ENCODE data around the gene GPR27. TPM values are rescaled to one million over a fixed set of nuclear protein-coding genes. Genes with fewer than 3 reads are reported as not detected.

The GPR27 gene, protein sequence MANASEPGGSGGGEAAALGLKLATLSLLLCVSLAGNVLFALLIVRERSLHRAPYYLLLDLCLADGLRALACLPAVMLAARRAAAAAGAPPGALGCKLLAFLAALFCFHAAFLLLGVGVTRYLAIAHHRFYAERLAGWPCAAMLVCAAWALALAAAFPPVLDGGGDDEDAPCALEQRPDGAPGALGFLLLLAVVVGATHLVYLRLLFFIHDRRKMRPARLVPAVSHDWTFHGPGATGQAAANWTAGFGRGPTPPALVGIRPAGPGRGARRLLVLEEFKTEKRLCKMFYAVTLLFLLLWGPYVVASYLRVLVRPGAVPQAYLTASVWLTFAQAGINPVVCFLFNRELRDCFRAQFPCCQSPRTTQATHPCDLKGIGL
- total RNA-seq: 10 to 100 TPM in 1 of 10 donors, 1 to 10 TPM in 8, under 1 TPM in 1; 0.95 to 10.0 (median 6.0) TPM
- polyA plus RNA-seq: under 1 TPM; 0.26 to 0.37 TPM
- long read RNA-seq, donor 1, partial matches to known transcripts: 0 of 4 reads
- long read RNA-seq, donor 1, other reads (novel, unspliced or antisense): 0 of 4 reads
- long read RNA-seq, donor 2, transcript GPR27-201 (1 exons, 2,447 nt): major isoform, 24 of 24 reads
- long read RNA-seq, donor 2, partial matches to known transcripts: 0 of 24 reads
- long read RNA-seq, donor 2, other reads (novel, unspliced or antisense): 0 of 24 reads
- long read RNA-seq, donor 3, partial matches to known transcripts: 0 of 3 reads
- long read RNA-seq, donor 3, other reads (novel, unspliced or antisense): 0 of 3 reads

DNA sequence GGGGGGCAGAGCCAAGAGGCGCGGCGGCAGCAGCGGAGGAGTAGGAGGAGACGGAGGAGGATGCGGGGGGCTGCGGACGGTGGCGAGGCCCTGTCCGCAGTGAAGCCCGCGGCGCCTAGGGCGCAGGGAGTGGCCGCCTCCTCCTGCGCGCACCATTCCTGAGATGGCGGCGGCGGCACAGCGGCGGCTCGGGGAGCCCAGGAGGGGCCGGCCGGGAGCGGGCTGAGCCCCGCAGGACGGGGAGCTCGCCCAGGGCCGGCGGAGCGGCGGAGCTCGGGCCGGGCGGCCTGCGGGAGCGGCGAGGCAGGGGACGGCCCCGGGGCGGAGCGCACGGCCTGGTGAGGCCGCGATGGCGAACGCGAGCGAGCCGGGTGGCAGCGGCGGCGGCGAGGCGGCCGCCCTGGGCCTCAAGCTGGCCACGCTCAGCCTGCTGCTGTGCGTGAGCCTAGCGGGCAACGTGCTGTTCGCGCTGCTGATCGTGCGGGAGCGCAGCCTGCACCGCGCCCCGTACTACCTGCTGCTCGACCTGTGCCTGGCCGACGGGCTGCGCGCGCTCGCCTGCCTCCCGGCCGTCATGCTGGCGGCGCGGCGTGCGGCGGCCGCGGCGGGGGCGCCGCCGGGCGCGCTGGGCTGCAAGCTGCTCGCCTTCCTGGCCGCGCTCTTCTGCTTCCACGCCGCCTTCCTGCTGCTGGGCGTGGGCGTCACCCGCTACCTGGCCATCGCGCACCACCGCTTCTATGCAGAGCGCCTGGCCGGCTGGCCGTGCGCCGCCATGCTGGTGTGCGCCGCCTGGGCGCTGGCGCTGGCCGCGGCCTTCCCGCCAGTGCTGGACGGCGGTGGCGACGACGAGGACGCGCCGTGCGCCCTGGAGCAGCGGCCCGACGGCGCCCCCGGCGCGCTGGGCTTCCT is at the start of gene GPR27:
TSS of gene GPR27 (plus strand) at position 155 of the 909 bp plus-strand sequence. CDS start at position 350, 195 bp downstream.
- Histone ChIP-seq H3K9me3 (no peaks in the 10 kb centered on the region), H3K4me3 (peak within 1 kb of the TSS in 9 of 10 donors; percentile 27 to 59 (median 50)), H3K27ac (peak within 1 kb of the TSS in 1 of 10 donors; percentile 75), H3K27me3 (peaks cover 0 to 60% (median 38%) of the 10 kb centered on the region in 7 donors), H3K4me1 (peaks cover 0 to 12% (median 0%) of the 10 kb centered on the region in 9 donors), H3K36me3 (no peaks in the 10 kb centered on the region)
- intact Hi-C loops (cut with DNase I): no loop called here
- whole genome bisulfite sequencing, 2 donors: 0 to 2% methylated on average over 102 to 131 of the region's 131 CpGs
- TF ChIP-seq, protein P1, sequence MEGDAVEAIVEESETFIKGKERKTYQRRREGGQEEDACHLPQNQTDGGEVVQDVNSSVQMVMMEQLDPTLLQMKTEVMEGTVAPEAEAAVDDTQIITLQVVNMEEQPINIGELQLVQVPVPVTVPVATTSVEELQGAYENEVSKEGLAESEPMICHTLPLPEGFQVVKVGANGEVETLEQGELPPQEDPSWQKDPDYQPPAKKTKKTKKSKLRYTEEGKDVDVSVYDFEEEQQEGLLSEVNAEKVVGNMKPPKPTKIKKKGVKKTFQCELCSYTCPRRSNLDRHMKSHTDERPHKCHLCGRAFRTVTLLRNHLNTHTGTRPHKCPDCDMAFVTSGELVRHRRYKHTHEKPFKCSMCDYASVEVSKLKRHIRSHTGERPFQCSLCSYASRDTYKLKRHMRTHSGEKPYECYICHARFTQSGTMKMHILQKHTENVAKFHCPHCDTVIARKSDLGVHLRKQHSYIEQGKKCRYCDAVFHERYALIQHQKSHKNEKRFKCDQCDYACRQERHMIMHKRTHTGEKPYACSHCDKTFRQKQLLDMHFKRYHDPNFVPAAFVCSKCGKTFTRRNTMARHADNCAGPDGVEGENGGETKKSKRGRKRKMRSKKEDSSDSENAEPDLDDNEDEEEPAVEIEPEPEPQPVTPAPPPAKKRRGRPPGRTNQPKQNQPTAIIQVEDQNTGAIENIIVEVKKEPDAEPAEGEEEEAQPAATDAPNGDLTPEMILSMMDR (IDR thresholded peaks at IDR 0.05): no peak
- ATAC-seq (peak in 5 of 8 donors; percentile 44 to 61 (median 55)), DNase-seq (peak in 1 of 2 donors; percentile 20)

DNA sequence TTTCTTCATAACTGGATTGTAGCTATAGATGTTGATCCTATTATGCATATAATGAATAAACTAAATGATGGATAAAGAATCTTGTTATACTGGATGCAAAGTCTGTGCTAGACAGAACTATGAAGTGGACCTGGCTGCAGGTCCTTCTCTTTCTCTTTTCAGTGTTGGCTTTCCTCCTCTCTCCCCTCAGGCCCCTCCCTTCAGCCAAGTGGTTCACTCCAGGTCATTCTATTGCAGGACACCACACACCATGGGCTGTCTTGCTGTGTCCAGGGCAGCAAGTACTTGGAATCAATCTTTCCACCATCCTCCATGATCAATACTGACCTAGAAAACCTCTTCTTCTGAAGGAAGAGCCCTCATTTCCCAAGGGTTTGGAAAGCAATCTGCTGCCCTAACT is 48.7 kb upstream of the GPR27 start:
- TF ChIP-seq, protein P1 (IDR thresholded peaks at IDR 0.05): no peak
- intact Hi-C loops (cut with DNase I): no loop called here
- Histone ChIP-seq H3K4me1 (peaks cover 0 to 49% (median 13%) of the 10 kb centered on the region in 9 donors), H3K4me3 (no peak overlapping the region), H3K9me3 (no peaks in the 10 kb centered on the region), H3K27me3 (no peaks in the 10 kb centered on the region), H3K36me3 (peaks cover 0 to 43% (median 0%) of the 10 kb centered on the region in 9 donors), H3K27ac (no peak overlapping the region)
- ATAC-seq: peak in 7 of 8 donors; percentile 49 to 80 (median 70)
- DNase-seq: no peak

DNA sequence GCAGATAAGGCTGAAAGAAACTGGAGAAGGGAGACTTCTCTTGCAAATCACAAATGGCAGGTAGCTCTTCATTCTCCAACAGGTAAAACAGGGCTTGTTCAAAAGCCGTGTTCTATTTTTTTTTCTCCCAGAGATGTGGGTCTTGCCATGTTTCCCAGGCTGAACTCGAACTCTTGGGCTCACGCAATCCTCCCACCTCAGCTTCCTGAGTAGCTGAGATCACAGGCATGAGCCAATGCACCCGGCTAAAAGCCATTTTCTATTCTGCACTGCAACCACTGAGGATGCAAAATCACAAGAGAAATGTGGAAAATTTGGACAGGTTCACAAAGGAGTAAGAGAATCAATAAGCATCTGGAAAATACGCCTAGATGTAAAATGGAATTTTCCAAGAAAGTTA is 48.0 kb upstream of the GPR27 start:
- 89 to 92% methylated on average over 5 of the region's 5 CpGs for WGBS, 2 donors
- H3K9me3 ChIP-seq: no peaks in the 10 kb centered on the region
- ATAC-seq: no peak
- no peak overlapping the region for H3K4me3 ChIP-seq
- no peaks in the 10 kb centered on the region for H3K27me3 ChIP-seq
- intact Hi-C loops (cut with DNase I): no loop called here
- H3K4me1 ChIP-seq: peaks cover 0 to 52% (median 13%) of the 10 kb centered on the region in 9 donors
- TF ChIP-seq, protein P1 (IDR thresholded peaks at IDR 0.05): no peak
- no peak for DNase-seq
- H3K27ac ChIP-seq: no peak overlapping the region
- H3K36me3 ChIP-seq: peaks cover 0 to 41% (median 0%) of the 10 kb centered on the region in 9 donors

Data from heart right ventricle (tissue), 16 donors.